A549 (cell line): ENCODE results near the gene MOB3C. TPM values are rescaled to one million over a fixed set of nuclear protein-coding genes. Genes with fewer than 3 reads are reported as not detected.

Experiments
- ATAC-seq, 2 experiments: fragments of 200-7000 bp in 1 of 2; fragments of >200 bp in 1 of 2; cut with Nextera tagmentation in 1 of 2; cut with Tn5 transposase in 1 of 2; 3 replicates each; pipeline versions ENCODE4 v1.8.0 to v1.9.1; 2018 to 2020; ENCODE audit warnings: mild to moderate bottlenecking in 1 of 2, moderate library complexity in 1 of 2
- CTCF ChIA-PET: fragments of 300-600 bp; sonication (Branson Sonifier 250); formaldehyde crosslinking; extraction: SDS; loops from one replicate; lab custom pipeline; 2021; ENCODE audit warnings: antibody characterized with exemption, inconsistent platforms; lab: Yijun Ruan, JAX
- POLR2A ChIA-PET: fragments of 350-600 bp; formaldehyde crosslinking; extraction: SDS; loops from one replicate; lab custom pipeline; 2021; ENCODE audit warnings: antibody characterized with exemption, inconsistent platforms; lab: Yijun Ruan, JAX
- DNase-seq, 2 experiments: peaks; one replicate each; pipeline versions ENCODE4 v3.0.0 to v3.0.0-alpha.2; 2011 to 2016; ENCODE audit warnings: low read depth in 1 of 2, low spot score in 1 of 2
- FAIRE-seq: peaks from 2 replicates; lab custom pipeline; 2011; peaks lifted over from hg19 to GRCh38; lab: Jason Lieb, UNC
- H3K27ac ChIP-seq, 2 experiments: fragments of >200 bp; sonication (Bioruptor Twin); formaldehyde crosslinking; 3 replicates each; pipeline ENCODE4 v1.5.1; 2016 to 2017
- H3K4me1 ChIP-seq: fragments of >200 bp; sonication (Bioruptor Twin); formaldehyde crosslinking; 3 replicates; pipeline ENCODE4 v1.6.1; 2016
- H3K4me2 ChIP-seq: fragments of >200 bp; sonication (Bioruptor Twin); formaldehyde crosslinking; 3 replicates; pipeline ENCODE4 v1.6.1; 2016
- H3K4me3 ChIP-seq: fragments of >200 bp; sonication (Bioruptor Twin); formaldehyde crosslinking; 3 replicates; pipeline ENCODE4 v1.5.1; 2016
- H3K9me3 ChIP-seq: fragments of >200 bp; sonication (Bioruptor Twin); formaldehyde crosslinking; 3 replicates; pipeline ENCODE4 v1.6.1; 2016
- CBX2 ChIP-seq: fragments of 200-600 bp; sonication (generic); IDR thresholded peaks from 2 replicates; pipeline ENCODE4 v1.6.1; 2016; ENCODE audit warnings: low read depth, mild to moderate bottlenecking, borderline replicate concordance
- CBX8 ChIP-seq: fragments of 200-600 bp; sonication (generic); IDR thresholded peaks from 2 replicates; pipeline ENCODE4 v1.6.1; 2016
- CEBPB ChIP-seq, 2 experiments: fragments of >200 bp in 1 of 2; sonication (Bioruptor Twin) in 1 of 2; formaldehyde crosslinking in 1 of 2; IDR thresholded peaks; 2 replicates each; pipeline ENCODE4 v1.6.1; 2012 to 2016
- ESRRA ChIP-seq: fragments of 150-350 bp; IDR thresholded peaks from 2 replicates; pipeline ENCODE4 v1.6.1; 2014; ENCODE audit warnings: mild to moderate bottlenecking, low read length, borderline replicate concordance
- FOSB ChIP-seq: fragments of 250-450 bp; sonication (Bioruptor Pico); IDR thresholded peaks from 2 replicates; pipeline ENCODE4 v1.5.0; 2020; ENCODE audit warnings: mild to moderate bottlenecking, moderate library complexity
- FOSL2 ChIP-seq, 2 experiments: fragments of 450-650 bp in 1 of 2; fragments of >200 bp in 1 of 2; sonication (Bioruptor Twin) in 1 of 2; formaldehyde crosslinking; IDR thresholded peaks; 2 replicates each; pipeline versions ENCODE4 v1.5.0 to v1.6.1; 2016 to 2020; ENCODE audit warnings: mild to moderate bottlenecking in 1 of 2, moderate library complexity in 1 of 2
- FOXS1 ChIP-seq: fragments of 250-450 bp; sonication (Bioruptor Pico); IDR thresholded peaks from 2 replicates; pipeline ENCODE4 v1.5.0; 2020; ENCODE audit warnings: mild to moderate bottlenecking, moderate library complexity
- HDAC2 ChIP-seq: fragments of 200-600 bp; sonication (generic); IDR thresholded peaks from 2 replicates; pipeline ENCODE4 v1.6.1; 2016
- HMGXB4 ChIP-seq: fragments of 250-450 bp; sonication (Bioruptor Pico); IDR thresholded peaks from 2 replicates; pipeline ENCODE4 v1.5.0; 2021; ENCODE audit warnings: mild to moderate bottlenecking, moderate library complexity, borderline replicate concordance
- JUN ChIP-seq, 2 experiments: fragments of >200 bp; sonication (Bioruptor Twin); formaldehyde crosslinking; IDR thresholded peaks; 2 replicates in 1 of 2; 3 replicates in 1 of 2; pipeline ENCODE4 v1.6.1; 2016 to 2017
- KDM5A ChIP-seq: fragments of 200-600 bp; sonication (generic); IDR thresholded peaks from 2 replicates; pipeline ENCODE4 v1.6.1; 2016; ENCODE audit warnings: antibody characterized with exemption, mild to moderate bottlenecking
- NFE2L2 ChIP-seq: fragments of 150-350 bp; conservative IDR thresholded peaks from 2 replicates; pipeline ENCODE4 v1.6.1; 2014; ENCODE audit warnings: low read length
- PHF8 ChIP-seq: fragments of 200-600 bp; sonication (generic); IDR thresholded peaks from 2 replicates; pipeline ENCODE4 v1.6.1; 2016; ENCODE audit warnings: low read depth, mild to moderate bottlenecking, antibody characterized with exemption, moderate library complexity, borderline replicate concordance
- POLR2A ChIP-seq: IDR thresholded peaks from 2 replicates; pipeline ENCODE4 v1.6.1; 2012; ENCODE audit warnings: mild to moderate bottlenecking, low read length
- POLR2AphosphoS2 ChIP-seq: conservative IDR thresholded peaks from 2 replicates; pipeline ENCODE4 v1.6.1; 2012; ENCODE audit warnings: low read length, improper control_type of control experiment, inconsistent platforms
- RAD21 ChIP-seq, 2 experiments: fragments of >200 bp in 1 of 2; sonication (Bioruptor Twin) in 1 of 2; formaldehyde crosslinking in 1 of 2; IDR thresholded peaks in 1 of 2; conservative IDR thresholded peaks in 1 of 2; 2 replicates in 1 of 2; 3 replicates in 1 of 2; pipeline ENCODE4 v1.6.1; 2012 to 2018; ENCODE audit warnings: inconsistent platforms in 1 of 2
- RCOR1 ChIP-seq: fragments of 150-350 bp; IDR thresholded peaks from 2 replicates; pipeline ENCODE4 v1.6.1; 2014; ENCODE audit warnings: antibody characterized with exemption, low read length, low read depth
- SMC3 ChIP-seq: fragments of >200 bp; sonication (Bioruptor Twin); formaldehyde crosslinking; IDR thresholded peaks from 3 replicates; pipeline ENCODE4 v1.6.1; 2018; ENCODE audit warnings: inconsistent platforms
- TFCP2L1 ChIP-seq: fragments of 250-450 bp; sonication (Bioruptor Pico); IDR thresholded peaks from 2 replicates; pipeline ENCODE4 v1.5.0; 2021; ENCODE audit warnings: mild to moderate bottlenecking
- ZFP36 ChIP-seq: fragments of 450-650 bp; IDR thresholded peaks from 2 replicates; pipeline ENCODE4 v1.6.1; 2014; ENCODE audit warnings: borderline replicate concordance; ENCODE audit not compliant: partially characterized antibody
- WGBS: methylation state at CpG from one replicate; pipeline ENCODE4 v1.1.6; 2017; ENCODE audit errors: missing lambda C conversion rate; 5-methylcytosine and 5-hydroxymethylcytosine counted together
- polyA plus RNA-seq, 4 experiments: library from polyadenylated mRNA; depleted of rRNA in 3 of 4; stranded (reverse); fragments of >200 nt; fragmentation: RNase III in 1 of 4; extraction: RNeasy Plus Mini Kit Qiagen cat#74134 plus additional on column Dnase treatment in 1 of 4; gene quantifications; 2 replicates in 3 of 4; 3 replicates in 1 of 4; pipeline ENCODE4 v1.2.3, GENCODE V29; 2011 to 2017
- TF ChIP-seq, protein P1 (sequence below): fragments of 450-650 bp; IDR thresholded peaks from 2 replicates; pipeline ENCODE4 v1.6.1; 2014; ENCODE audit warnings: antibody characterized with exemption
- TF ChIP-seq, protein P2 (sequence below): fragments of >200 bp; sonication (Bioruptor Twin); formaldehyde crosslinking; IDR thresholded peaks from 3 replicates; pipeline ENCODE4 v1.6.1; 2016

The MOB3C gene
- polyA plus RNA-seq, 2 of the 4 experiments (the other 2 are of a cell fraction), result 2.6 to 2.7 TPM

GRCh38 chr1:46619656-46620258 is 3.1 kb upstream of the MOB3C start:
- H3K4me2 ChIP-seq, result no peak overlapping the region
- H3K4me3 ChIP-seq, result no peak overlapping the region
- FAIRE-seq, result no peak
- H3K9me3 ChIP-seq, result no peaks in the 10 kb centered on the region
- WGBS, result 77% methylated on average over 5 of the region's 5 CpGs
- no peak for DNase-seq
- TF ChIP-seq, protein P1, sequence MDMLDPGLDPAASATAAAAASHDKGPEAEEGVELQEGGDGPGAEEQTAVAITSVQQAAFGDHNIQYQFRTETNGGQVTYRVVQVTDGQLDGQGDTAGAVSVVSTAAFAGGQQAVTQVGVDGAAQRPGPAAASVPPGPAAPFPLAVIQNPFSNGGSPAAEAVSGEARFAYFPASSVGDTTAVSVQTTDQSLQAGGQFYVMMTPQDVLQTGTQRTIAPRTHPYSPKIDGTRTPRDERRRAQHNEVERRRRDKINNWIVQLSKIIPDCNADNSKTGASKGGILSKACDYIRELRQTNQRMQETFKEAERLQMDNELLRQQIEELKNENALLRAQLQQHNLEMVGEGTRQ, result no peak
- TF ChIP-seq JUN (IDR thresholded peaks at IDR 0.05) (no peak), POLR2AphosphoS2 (no peak), CBX8 (no peak), SMC3 (no peak), ESRRA (no peak)
- H3K4me1 ChIP-seq, result peaks cover 10% of the 10 kb centered on the region; the same call in 2 of the 3 replicates
- H3K27ac ChIP-seq, result no peak overlapping the region
- CTCF ChIA-PET, result interaction anchor here (4.6 kb wide), 1 partner anchor 106 kb away, joined by 35 read pairs; no protein-coding TSS in a partner anchor
- ATAC-seq, result no peak
- POLR2A ChIA-PET, result no interaction called here

- Histone ChIP-seq H3K4me3 (no peak overlapping the region), H3K27ac (no peak overlapping the region), H3K4me2 (no peak overlapping the region), H3K4me1 (peaks cover 18% of the 10 kb centered on the region; the same call in 2 of the 3 replicates), H3K9me3 (no peaks in the 10 kb centered on the region)
- TF ChIP-seq PHF8, result no peak
- no peak for TF ChIP-seq TFCP2L1 (CRISPR knock-in tag)
- TF ChIP-seq KDM5A, result no peak
- TF ChIP-seq, protein P2, sequence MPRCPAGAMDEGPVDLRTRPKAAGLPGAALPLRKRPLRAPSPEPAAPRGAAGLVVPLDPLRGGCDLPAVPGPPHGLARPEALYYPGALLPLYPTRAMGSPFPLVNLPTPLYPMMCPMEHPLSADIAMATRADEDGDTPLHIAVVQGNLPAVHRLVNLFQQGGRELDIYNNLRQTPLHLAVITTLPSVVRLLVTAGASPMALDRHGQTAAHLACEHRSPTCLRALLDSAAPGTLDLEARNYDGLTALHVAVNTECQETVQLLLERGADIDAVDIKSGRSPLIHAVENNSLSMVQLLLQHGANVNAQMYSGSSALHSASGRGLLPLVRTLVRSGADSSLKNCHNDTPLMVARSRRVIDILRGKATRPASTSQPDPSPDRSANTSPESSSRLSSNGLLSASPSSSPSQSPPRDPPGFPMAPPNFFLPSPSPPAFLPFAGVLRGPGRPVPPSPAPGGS, result no peak
- no peak for TF ChIP-seq POLR2A
- TF ChIP-seq HDAC2, result no peak
- TF ChIP-seq FOSL2 (IDR thresholded peaks at IDR 0.05), result no peak
- no peak for TF ChIP-seq FOSL2 (CRISPR knock-in tag; IDR thresholded peaks at IDR 0.05)
- TF ChIP-seq NFE2L2, result no peak
- TF ChIP-seq CBX2, result no peak
- TF ChIP-seq, protein P1, result no peak
- no peak for TF ChIP-seq ESRRA
- TF ChIP-seq ZFP36, result no peak
- TF ChIP-seq CEBPB (IDR thresholded peaks at IDR 0.05), result no peak
- FAIRE-seq (no peak), DNase-seq (no peak), ATAC-seq (no peak)
- ChIA-PET CTCF (no interaction called here), POLR2A (no interaction called here)
- 82% methylated on average over 4 of the region's 4 CpGs for WGBS
Measured at GRCh38 chr1:46618754-46619415, 2.3 kb upstream of the MOB3C start.

GRCh38 chr1:46617833-46618232 is 1.2 kb upstream of the MOB3C start:
- ChIA-PET POLR2A (no interaction called here), CTCF (interaction anchor here (1.1 to 1.8 kb wide), 2 partner anchors 11 to 85 kb away, joined by 3 read pairs; no protein-coding TSS in a partner anchor)
- H3K4me1 ChIP-seq, result peaks cover 22% of the 10 kb centered on the region; the same call in 2 of the 3 replicates
- no peak overlapping the region for H3K27ac ChIP-seq
- ATAC-seq (no peak), FAIRE-seq (no peak), DNase-seq (no peak)
- H3K4me2 ChIP-seq, result no peak overlapping the region
- no peak overlapping the region for H3K4me3 ChIP-seq
- H3K9me3 ChIP-seq, result no peaks in the 10 kb centered on the region
- 83% methylated on average over 3 of the region's 3 CpGs for whole genome bisulfite sequencing
- TF ChIP-seq RAD21 (conservative IDR thresholded peaks at IDR 0.05 in 1 of 2, IDR thresholded peaks at IDR 0.05 in 1 of 2) (no peak), RCOR1 (no peak), HMGXB4 (CRISPR knock-in tag) (no peak), CBX8 (no peak), NFE2L2 (no peak), FOSB (CRISPR knock-in tag) (no peak), FOXS1 (CRISPR knock-in tag) (no peak), FOSL2 (IDR thresholded peaks at IDR 0.05) (no peak), FOSL2 (CRISPR knock-in tag; IDR thresholded peaks at IDR 0.05) (no peak)
